Mammary microvascular endothelial cell (primary cell): Measurements from ENCODE around the gene BBX. TPM values are rescaled to one million over a fixed set of nuclear protein-coding genes. Genes with fewer than 3 reads are reported as not detected.

ENCODE experiments used
- total RNA-seq: library from RNA; depleted of rRNA; stranded (reverse); fragments of >200 nt; gene quantifications from 2 replicates; pipeline ENCODE4 v1.2.3, GENCODE V29; 2015

The BBX gene
- 31.0 and 37.7 TPM in 2 replicates for total RNA-seq

DNA sequence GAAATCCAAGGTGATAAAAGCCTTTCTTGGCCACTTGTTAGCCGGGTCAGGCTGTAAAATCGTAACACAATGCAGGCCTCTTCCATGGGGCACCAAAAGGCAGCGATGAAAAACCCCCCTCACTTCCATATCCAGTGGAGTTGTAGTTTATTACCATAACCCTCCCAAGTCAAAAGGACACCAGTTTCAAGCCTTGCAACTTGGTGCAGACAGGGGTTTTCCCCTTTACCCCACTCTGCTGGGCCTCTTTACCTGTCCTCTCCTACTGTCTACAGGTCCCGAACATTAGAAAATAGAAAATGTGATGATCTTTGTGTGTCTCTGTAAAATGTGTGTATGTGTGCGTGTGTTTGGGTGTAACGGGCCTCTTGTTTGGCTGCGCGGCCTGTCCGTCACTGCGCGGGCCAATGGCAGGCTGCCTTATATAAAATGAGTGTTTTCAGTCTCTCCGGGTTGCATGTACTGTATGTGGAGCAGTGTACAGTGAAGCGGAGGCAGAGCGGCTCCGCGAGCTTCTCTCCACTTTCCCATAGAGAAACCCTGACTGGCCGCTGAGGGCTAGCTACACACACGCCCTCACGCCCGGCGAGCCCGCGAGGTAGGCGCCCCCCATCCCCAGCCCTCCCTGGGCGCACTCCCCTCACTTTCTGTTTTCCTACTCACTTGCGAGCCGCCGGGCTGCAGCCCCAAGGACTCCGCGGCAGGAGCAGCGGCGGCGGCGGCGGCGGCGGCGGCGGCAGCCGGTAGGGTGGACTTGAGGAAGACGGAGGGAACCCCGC, at the start of gene BBX:
Gene BBX, plus strand, starts transcription at position 453 of the 779 bp plus-strand sequence. CDS start 187,499 bp downstream, outside the sequence.

Other genes starting within 250 kb of the BBX start
- gene CCDC54, start 145.5 kb upstream of the BBX start, total RNA-seq, result not detected in 2 replicates